GM21423 (cell line): ENCODE data around the gene MSANTD3.
"Not testable (repeated sequence)": the region's sequence is repeated elsewhere in the genome, so short reads cannot be mapped to it uniquely, and the experiment has no call there.

Experiments used
- ATAC-seq: cut with Tn5 transposase; IDR thresholded peaks from one replicate; pipeline ENCODE4 v1.9.1; 2021; ENCODE audit warnings: mild to moderate bottlenecking, moderate library complexity; ENCODE audit not compliant: unreplicated experiment

The MSANTD3 gene

GRCh38 chr9:100426530-100427365 lies at the start of gene MSANTD3:
MSANTD3 (plus strand) TSS chr9:100427143; CDS start chr9:100441939, 14,796 bp downstream.
- ATAC-seq: peak; percentile 75

- no peak for ATAC-seq
Measured at GRCh38 chr9:100379862-100380261, 47.1 kb upstream of the MSANTD3 start.

- ATAC-seq: not testable (repeated sequence)
Measured at GRCh38 chr9:100392989-100393388, 34.0 kb upstream of the MSANTD3 start.

- ATAC-seq: no peak
Measured at GRCh38 chr9:100394032-100394695, 32.8 kb upstream of the MSANTD3 start.

- no peak for ATAC-seq
Measured at GRCh38 chr9:100394816-100395215, 32.1 kb upstream of the MSANTD3 start.

GRCh38 chr9:100396769-100397168 lies 30.2 kb upstream of the MSANTD3 start:
- ATAC-seq: no peak

- ATAC-seq: no peak
Measured at GRCh38 chr9:100397529-100398266, 29.2 kb upstream of the MSANTD3 start.

- ATAC-seq: no peak
Measured at GRCh38 chr9:100401042-100401441, 25.9 kb upstream of the MSANTD3 start.

GRCh38 chr9:100406962-100407361 lies 20.0 kb upstream of the MSANTD3 start:
- no peak for ATAC-seq

GRCh38 chr9:100408546-100409175 lies 18.3 kb upstream of the MSANTD3 start:
- no peak for ATAC-seq

GRCh38 chr9:100409176-100409556 lies 17.8 kb upstream of the MSANTD3 start:
- no peak for ATAC-seq

- ATAC-seq: peak; percentile 100
Measured at GRCh38 chr9:100411472-100412283, 15.3 kb upstream of the MSANTD3 start.

- no peak for ATAC-seq
Measured at GRCh38 chr9:100413839-100414420, 13.0 kb upstream of the MSANTD3 start.

GRCh38 chr9:100417815-100418214 lies 9.1 kb upstream of the MSANTD3 start:
- ATAC-seq: no peak

GRCh38 chr9:100419166-100419565 lies 7.8 kb upstream of the MSANTD3 start:
- no peak for ATAC-seq

GRCh38 chr9:100421116-100421515 lies 5.8 kb upstream of the MSANTD3 start:
- ATAC-seq: not testable (repeated sequence)

- ATAC-seq: no peak
Measured at GRCh38 chr9:100425758-100426157, 1.2 kb upstream of the MSANTD3 start.

GRCh38 chr9:100426189-100426529 lies 784 bp upstream of the MSANTD3 start:
- no peak for ATAC-seq

GRCh38 chr9:100427366-100428263 lies 672 bp downstream of the MSANTD3 start:
- ATAC-seq: peak; percentile 38
